NCI-H146 (cell line): ENCODE measurements around the gene S100B.

Source experiments
- DNase-seq: peaks from one replicate; lab custom pipeline; 2025; lab: John Stamatoyannopoulos, UW

The S100B gene

DNA sequence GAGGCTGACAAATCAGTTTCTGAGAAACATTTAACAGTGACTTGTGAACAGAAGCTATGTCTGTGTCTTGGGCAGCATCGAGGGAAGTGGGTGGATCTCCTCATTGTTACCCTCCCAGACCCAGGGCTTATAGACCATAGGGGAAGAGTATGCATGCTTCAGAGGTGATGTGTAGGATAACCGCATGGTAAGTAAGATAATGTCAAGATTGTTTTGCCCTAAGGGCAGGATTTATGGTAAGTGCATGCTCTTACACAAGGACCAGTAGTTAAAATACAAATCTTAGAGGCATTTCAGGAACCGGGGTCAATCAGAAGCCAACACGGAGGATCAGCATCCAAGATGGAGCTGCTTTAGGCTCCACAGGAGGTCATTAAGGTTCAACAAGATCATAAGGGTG, 22.8 kb upstream of the S100B start:
- DNase-seq, result no peak

GRCh38 chr21:46626975-46627501, 22.2 kb upstream of the S100B start:
- no peak for DNase-seq

- DNase-seq, result no peak
These were observed 21.7 kb upstream of the S100B start for GRCh38 chr21:46626536-46626935.

- no peak for DNase-seq
These were observed 20.9 kb upstream of the S100B start for GRCh38 chr21:46625759-46626158.

DNA sequence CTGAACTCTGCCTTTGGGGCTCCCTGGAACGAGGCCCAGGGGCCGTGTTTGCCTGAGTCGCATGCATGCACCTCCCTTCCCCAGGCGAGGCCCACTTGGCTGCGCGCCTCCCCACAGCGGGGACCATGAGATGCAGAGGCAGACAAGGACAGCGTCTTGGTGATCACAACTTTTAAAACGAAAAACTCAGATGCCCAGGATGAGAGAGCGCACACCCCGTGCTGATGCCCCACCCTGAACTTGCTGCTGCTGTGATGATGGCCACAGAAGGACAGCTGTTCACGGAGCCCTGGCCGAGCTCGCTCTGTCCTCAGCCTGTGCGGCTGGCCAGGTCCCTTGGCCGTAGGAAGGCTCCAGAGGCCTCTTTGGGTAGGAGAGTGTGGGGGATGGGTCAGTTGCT, 19.2 kb upstream of the S100B start:
- DNase-seq, result no peak

DNA sequence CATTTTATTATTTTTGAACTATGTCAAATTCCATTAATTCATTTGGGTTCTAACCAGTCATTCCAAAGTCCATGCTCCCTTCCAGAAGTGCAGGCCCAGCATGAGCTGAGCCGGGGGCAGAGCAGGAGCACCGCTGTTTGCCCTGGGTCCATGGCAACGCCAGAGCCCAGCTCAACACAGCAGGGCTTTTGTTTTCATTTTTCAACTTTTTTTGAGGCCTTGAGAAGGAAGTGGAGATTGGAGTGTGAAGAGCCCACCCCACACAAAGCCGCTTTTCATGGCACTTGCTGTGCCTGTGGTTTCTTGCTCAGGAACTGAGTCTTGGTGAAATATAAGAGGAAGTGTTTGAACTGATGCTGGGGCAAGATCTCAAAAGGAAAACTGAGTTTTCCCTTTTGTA, 17.3 kb upstream of the S100B start:
- no peak for DNase-seq

- no peak for DNase-seq
These were observed 16.7 kb upstream of the S100B start for GRCh38 chr21:46621457-46622182.

DNA sequence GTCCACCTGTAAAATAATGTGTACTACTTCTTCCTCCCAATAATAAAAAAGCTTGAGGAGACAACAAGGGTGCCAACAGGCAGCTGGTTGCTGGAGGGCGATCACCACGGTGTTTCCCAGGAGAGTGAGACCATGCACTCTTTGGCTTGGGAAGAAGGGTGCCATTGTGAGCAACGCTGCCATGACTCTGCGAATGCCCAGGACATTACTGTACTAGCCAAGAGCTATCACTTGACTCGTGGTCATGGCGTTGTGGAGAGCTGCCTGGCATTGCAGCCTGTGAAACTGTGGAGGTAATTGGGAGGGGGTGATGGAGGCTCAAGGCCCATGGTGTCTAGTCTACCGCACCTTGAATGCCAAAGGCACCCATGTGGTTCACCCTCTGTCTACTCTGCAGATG, 16.0 kb upstream of the S100B start:
- no peak for DNase-seq

DNA sequence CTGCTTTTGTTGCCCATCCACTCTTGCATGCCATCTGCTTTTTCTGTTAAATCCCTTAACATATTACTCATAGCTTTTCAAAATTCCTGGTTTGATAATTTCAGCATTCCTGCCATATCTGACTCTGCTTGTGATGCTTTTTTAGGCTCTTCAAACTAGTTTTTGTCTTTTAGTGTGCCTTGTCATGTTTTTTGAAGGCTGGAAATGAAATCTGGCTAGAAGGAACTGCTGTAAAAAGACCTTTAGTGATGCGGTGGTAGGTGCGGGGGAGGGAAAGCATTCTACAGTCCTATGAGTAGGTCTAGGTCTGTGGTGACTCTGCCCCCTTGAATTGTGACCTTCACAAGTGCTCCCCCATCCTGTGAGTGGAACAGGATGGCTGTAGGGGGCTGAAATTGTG, 15.0 kb upstream of the S100B start:
- DNase-seq, result no peak

- no peak for DNase-seq
These were observed 14.0 kb upstream of the S100B start for GRCh38 chr21:46618738-46619379.

- DNase-seq, result no peak
These were observed 12.6 kb upstream of the S100B start for GRCh38 chr21:46617267-46618051.

DNA sequence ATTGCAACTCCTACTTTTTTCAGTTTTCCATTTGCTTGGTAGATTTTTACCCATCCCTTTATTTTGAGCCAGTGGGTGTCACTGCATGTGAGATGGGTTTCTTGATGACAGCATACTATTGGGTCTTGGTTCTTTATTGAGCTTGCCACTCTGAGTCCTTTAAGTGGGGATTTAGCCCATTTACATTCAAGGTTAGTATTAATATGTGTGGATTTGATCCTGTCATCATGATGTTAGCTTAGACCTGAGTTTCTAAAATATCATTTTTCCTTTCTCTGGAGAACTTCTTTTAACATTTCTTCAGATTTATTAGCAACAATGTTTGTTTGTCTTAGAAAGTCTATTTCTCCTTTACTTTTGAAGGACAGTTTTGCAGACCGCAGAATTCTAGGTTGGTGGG, 11.8 kb upstream of the S100B start:
- no peak for DNase-seq

DNA sequence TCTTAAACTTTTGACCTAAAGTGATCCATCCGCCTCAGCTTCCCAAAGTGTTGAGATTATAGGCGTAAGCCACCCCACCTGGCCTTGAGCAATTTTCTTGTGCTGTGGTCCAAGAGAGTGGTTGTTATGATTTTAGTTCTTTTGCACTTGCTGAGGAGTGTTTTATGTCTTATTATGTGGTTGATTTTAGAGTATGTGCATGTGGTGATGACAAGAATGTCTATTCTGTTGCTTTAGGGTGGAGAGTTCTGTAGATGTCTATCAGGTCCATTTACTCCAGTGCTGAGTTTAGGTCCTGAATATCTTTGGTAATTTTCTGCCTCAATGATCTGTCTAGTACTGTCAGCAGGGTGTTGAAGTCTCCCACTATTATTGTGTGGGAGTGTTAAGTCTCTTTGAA, 11.2 kb upstream of the S100B start:
- DNase-seq, result no peak

DNA sequence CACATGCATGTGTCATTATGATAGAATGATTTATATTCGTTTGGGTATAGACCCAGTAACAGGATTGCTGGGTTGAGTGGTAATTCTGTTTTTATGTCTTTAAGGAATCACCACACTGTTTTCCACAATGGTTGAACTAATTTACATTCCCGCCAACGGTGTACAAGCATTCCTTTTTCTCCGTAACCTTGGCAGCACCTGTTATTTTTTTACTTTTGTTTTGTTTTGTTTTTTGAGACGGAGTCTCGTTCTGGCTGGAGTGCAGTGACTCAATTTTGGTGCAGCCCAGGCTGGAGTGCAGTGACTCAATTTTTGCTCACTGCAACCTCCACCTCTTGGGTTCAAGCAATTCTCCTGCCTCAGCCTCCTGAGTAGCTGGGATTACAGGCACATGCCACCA, 8.5 kb upstream of the S100B start:
- DNase-seq, result no peak

DNA sequence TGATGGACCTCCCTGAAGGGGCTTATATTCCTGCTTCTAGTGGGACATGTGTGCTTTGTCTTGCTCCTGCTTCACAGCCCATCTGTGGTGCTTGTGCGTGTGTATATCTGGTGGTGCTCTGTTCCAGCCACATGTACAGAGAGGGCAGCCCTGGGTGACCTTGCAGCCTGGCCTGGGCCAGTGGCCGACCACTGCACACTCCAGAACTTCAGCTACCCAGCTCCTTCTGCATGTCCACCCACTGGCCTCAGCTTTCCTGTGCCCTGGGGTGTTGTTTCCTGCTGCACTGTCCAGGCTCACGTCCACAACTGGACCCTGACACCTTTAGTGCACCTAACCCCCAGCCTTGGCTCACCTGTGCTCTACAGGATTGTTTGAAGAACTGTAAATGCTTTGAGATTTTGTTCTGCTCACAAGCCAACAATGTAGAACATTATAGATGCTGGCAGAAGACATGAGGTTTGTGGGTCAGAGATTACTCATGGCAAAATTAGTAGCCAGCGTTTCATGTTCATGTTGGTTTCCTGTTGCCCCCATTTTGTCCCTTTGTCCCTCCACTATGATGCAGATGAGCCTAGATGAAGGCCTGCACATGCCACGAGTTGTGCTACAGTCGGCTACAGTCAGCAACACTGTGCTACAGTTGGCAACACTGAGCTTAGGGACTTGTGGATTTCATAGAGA, 5.3 kb upstream of the S100B start:
- no peak for DNase-seq

GRCh38 chr21:46608672-46609111, 3.8 kb upstream of the S100B start:
- DNase-seq, result no peak

GRCh38 chr21:46607636-46608035, 2.8 kb upstream of the S100B start:
- no peak for DNase-seq

- no peak for DNase-seq
These were observed 1.5 kb upstream of the S100B start for GRCh38 chr21:46606427-46606813.

GRCh38 chr21:46605767-46606426, 1.0 kb upstream of the S100B start:
- DNase-seq, result no peak

GRCh38 chr21:46604329-46604974, 430 bp downstream of the S100B start:
- no peak for DNase-seq

DNA sequence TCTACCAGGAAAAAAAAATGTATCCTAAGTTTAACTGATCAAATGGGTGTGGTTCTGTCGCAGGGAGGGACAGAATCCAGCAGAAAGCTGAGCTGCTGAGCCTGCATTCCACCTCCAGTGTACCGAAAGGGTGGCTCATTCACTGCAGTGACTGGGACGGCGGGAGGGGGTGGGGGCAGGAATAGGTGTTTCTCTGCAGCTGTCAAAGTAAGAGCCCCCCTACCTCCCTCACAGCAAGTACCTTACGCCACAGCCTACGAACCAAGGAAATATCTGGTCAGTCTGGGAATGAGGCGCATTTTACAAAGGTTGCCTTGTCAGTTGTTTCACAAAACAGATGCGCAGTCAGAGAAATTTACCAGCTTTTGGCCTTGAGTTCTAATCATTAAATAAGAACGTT, 1.7 kb downstream of the S100B start:
- no peak for DNase-seq
